Stimulated activated CD8-positive, alpha-beta memory T cell treated with anti-CD3 and anti-CD28 coated beads, Interleukin-15, amount 100 ng/mL, for 1 hour (primary cell): ENCODE data around the gene CYBA.

ENCODE experiments used
- DNase-seq: peaks from one replicate; pipeline ENCODE4 v3.0.0-alpha.2; 2020; ENCODE audit warnings: low read depth

Gene CYBA

GRCh38 chr16:88630433-88630832, 20.4 kb downstream of the CYBA start:
- DNase-seq: no peak

GRCh38 chr16:88629835-88630234, 21.0 kb downstream of the CYBA start:
- no peak for DNase-seq

- DNase-seq: no peak
Observed at GRCh38 chr16:88628512-88628974, 22.3 kb downstream of the CYBA start.

GRCh38 chr16:88627531-88628411, 23.1 kb downstream of the CYBA start:
- DNase-seq: no peak

GRCh38 chr16:88626646-88627045, 24.2 kb downstream of the CYBA start:
- DNase-seq: no peak

- DNase-seq: no peak
Observed at GRCh38 chr16:88624977-88625576, 25.8 kb downstream of the CYBA start.

GRCh38 chr16:88624481-88624880, 26.4 kb downstream of the CYBA start:
- DNase-seq: no peak

GRCh38 chr16:88623858-88624257, 27.0 kb downstream of the CYBA start:
- no peak for DNase-seq

- DNase-seq: no peak
Observed at GRCh38 chr16:88622866-88623265, 28.0 kb downstream of the CYBA start.

GRCh38 chr16:88622125-88622524, 28.7 kb downstream of the CYBA start:
- no peak for DNase-seq

GRCh38 chr16:88619859-88620815, 30.7 kb downstream of the CYBA start:
- peak; percentile 43 for DNase-seq

- no peak for DNase-seq
Observed at GRCh38 chr16:88618956-88619667, 31.7 kb downstream of the CYBA start.

- no peak for DNase-seq
Observed at GRCh38 chr16:88618182-88618955, 32.5 kb downstream of the CYBA start.

- no peak for DNase-seq
Observed at GRCh38 chr16:88617268-88618031, 33.4 kb downstream of the CYBA start.

GRCh38 chr16:88616736-88617135, 34.1 kb downstream of the CYBA start:
- no peak for DNase-seq

GRCh38 chr16:88616320-88616719, 34.5 kb downstream of the CYBA start:
- DNase-seq: no peak

- no peak for DNase-seq
Observed at GRCh38 chr16:88614818-88615580, 35.9 kb downstream of the CYBA start.

GRCh38 chr16:88613911-88614817, 36.7 kb downstream of the CYBA start:
- no peak for DNase-seq
